Esophagus squamous epithelium (tissue), 4 donors: ENCODE data around the gene DLK1.

Experiments
- POLR2A ChIP-seq, 4 donors: fragments of 450-650 bp; IDR thresholded peaks; one replicate each; pipeline ENCODE4 v1.6.1; 2017; ENCODE audit warnings: antibody characterized with exemption in 4 of 4, mild to moderate bottlenecking in 4 of 4, moderate library complexity in 3 of 4
- TF ChIP-seq, protein P1 (sequence below), 6 experiments: fragments of 450-650 bp in 4 of 6; fragments of 200-600 bp in 2 of 6; sonication (generic) in 2 of 6; IDR thresholded peaks; one replicate each; pipeline ENCODE4 v1.5.1; 2016 to 2019; ENCODE audit warnings: antibody characterized with exemption in 6 of 6, mild to moderate bottlenecking in 4 of 6, moderate library complexity in 4 of 6

DNA sequence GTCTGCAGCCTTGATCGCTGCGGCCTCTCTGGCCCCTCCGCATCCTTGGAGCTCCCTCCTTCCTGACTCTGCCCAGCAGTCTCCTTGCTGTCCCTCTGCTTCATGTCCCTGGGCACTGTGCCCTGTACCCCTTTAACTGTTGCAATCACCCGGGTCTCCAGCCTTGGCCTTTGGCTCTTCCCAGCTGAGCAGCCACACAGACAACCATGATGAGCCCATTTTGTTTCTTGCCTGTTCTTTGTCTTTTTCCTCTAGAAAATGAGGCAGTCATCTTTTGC lies 58.6 kb downstream of the DLK1 start:
- TF ChIP-seq, protein P1, sequence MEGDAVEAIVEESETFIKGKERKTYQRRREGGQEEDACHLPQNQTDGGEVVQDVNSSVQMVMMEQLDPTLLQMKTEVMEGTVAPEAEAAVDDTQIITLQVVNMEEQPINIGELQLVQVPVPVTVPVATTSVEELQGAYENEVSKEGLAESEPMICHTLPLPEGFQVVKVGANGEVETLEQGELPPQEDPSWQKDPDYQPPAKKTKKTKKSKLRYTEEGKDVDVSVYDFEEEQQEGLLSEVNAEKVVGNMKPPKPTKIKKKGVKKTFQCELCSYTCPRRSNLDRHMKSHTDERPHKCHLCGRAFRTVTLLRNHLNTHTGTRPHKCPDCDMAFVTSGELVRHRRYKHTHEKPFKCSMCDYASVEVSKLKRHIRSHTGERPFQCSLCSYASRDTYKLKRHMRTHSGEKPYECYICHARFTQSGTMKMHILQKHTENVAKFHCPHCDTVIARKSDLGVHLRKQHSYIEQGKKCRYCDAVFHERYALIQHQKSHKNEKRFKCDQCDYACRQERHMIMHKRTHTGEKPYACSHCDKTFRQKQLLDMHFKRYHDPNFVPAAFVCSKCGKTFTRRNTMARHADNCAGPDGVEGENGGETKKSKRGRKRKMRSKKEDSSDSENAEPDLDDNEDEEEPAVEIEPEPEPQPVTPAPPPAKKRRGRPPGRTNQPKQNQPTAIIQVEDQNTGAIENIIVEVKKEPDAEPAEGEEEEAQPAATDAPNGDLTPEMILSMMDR (IDR thresholded peaks at IDR 0.05): no peak
- TF ChIP-seq POLR2A (IDR thresholded peaks at IDR 0.05): no peak
